Ovary (tissue), 9 donors: ENCODE data around the gene DMWD. TPM values are rescaled to one million over a fixed set of nuclear protein-coding genes. Genes with fewer than 3 reads are reported as not detected.
A peak's percentile ranks its signal among the peaks of the same experiment; 100 is the strongest.
"Not testable (repeated sequence)": the region's sequence is repeated elsewhere in the genome, so short reads cannot be mapped to it uniquely, and the experiment has no call there.

Experiments
- DNase-seq, 5 donors: peaks; one replicate each; pipeline ENCODE4 v3.0.0-alpha.2; 2019 to 2020
- H3K27ac ChIP-seq, 2 donors: fragments of 200-600 bp; one replicate each; pipeline versions ENCODE4 v1.5.1 to v1.8.0; 2019 to 2022
- H3K27me3 ChIP-seq: fragments of 200-600 bp; one replicate; pipeline ENCODE4 v1.8.0; 2022
- H3K36me3 ChIP-seq: fragments of 200-600 bp; sonication (generic); one replicate; pipeline ENCODE4 v1.5.1; 2019
- H3K4me1 ChIP-seq: one replicate; pipeline ENCODE4 v1.8.1; 2013; ENCODE audit warnings: mild to moderate bottlenecking, moderate library complexity; ENCODE audit not compliant: insufficient read depth
- H3K4me3 ChIP-seq: fragments of 200-600 bp; sonication (generic); one replicate; pipeline ENCODE4 v1.5.1; 2017
- H3K9me3 ChIP-seq, 2 donors: fragments of 200-600 bp in 1 of 2; sonication (generic) in 1 of 2; one replicate each; pipeline versions ENCODE4 v1.5.1 to v1.8.1; 2013 to 2019; ENCODE audit warnings: mild to moderate bottlenecking in 1 of 2, moderate library complexity in 1 of 2
- EP300 ChIP-seq: sonication (generic); formaldehyde crosslinking; IDR thresholded peaks from one replicate; pipeline ENCODE4 v1.6.1; 2017; ENCODE audit warnings: antibody characterized with exemption
- POLR2A ChIP-seq: fragments of 450-650 bp; IDR thresholded peaks from one replicate; pipeline ENCODE4 v1.6.1; 2017; ENCODE audit warnings: antibody characterized with exemption, mild to moderate bottlenecking, moderate library complexity
- WGBS, 3 donors: extraction: QIAGEN DNeasy Blood & Tissue Kit in 1 of 3; methylation state at CpG; one replicate each; pipeline versions ENCODE4 v1.1.5 to v1.1.7; 2013 to 2017; 5-methylcytosine and 5-hydroxymethylcytosine counted together
- intact Hi-C, 4 donors: fragments of 100-400 bp; cut with DNase I; formaldehyde crosslinking; loops; one replicate each; pipeline versions ENCODE4 v1.11.0 to v1.15.1; 2022 to 2023
- polyA plus RNA-seq, 2 donors: library from polyadenylated mRNA; stranded (reverse); fragments of 200-250 nt in 1 of 2; fragments of 350-450 nt in 1 of 2; fragmentation: Illumina TruSeq in 1 of 2; extraction: RNeasy Lipid Tissue Mini Kit (QIAGEN cat#74804) in 1 of 2; gene quantifications; one replicate each; pipeline ENCODE4 v1.2.3, GENCODE V29; 2013 to 2014
- total RNA-seq, 7 donors: library from RNA; depleted of rRNA in 2 of 7; stranded (reverse); fragments of >200 nt in 2 of 7; fragmentation: NEBNext Ultra II Directional in 3 of 7; extraction: Animal tissue kit (Norgen Biotek cat#: 25700) in 3 of 7; gene quantifications; one replicate each; pipeline versions ENCODE4 v1.1.0 to v1.2.4, GENCODE V29; 2016 to 2023
- TF ChIP-seq, protein P1 (sequence below), 3 donors: fragments of 450-650 bp in 2 of 3; fragments of 200-600 bp in 1 of 3; IDR thresholded peaks; one replicate each; pipeline versions ENCODE4 v1.5.1 to v1.8.0; 2016 to 2022; ENCODE audit warnings: antibody characterized with exemption in 3 of 3, mild to moderate bottlenecking in 1 of 3
- donor health status: DM: no; HTN: no; CAD: no; lungs with moderate emphysema.
- donor health status: DM: no; HTN: no; CAD: no.
- donor health status: Bipolar disorder and iron deficiency.
- donor health status: DM: yes; HTN: yes; CAD: no.
- donor health status: DM: no; HTN: no; CAD: no.
- donor health status: DM: yes; HTN: yes; CAD: no.

The DMWD gene
- total and polyA plus RNA-seq, 9 donors: 11.4 to 85.4 (median 54.9) TPM

DNA sequence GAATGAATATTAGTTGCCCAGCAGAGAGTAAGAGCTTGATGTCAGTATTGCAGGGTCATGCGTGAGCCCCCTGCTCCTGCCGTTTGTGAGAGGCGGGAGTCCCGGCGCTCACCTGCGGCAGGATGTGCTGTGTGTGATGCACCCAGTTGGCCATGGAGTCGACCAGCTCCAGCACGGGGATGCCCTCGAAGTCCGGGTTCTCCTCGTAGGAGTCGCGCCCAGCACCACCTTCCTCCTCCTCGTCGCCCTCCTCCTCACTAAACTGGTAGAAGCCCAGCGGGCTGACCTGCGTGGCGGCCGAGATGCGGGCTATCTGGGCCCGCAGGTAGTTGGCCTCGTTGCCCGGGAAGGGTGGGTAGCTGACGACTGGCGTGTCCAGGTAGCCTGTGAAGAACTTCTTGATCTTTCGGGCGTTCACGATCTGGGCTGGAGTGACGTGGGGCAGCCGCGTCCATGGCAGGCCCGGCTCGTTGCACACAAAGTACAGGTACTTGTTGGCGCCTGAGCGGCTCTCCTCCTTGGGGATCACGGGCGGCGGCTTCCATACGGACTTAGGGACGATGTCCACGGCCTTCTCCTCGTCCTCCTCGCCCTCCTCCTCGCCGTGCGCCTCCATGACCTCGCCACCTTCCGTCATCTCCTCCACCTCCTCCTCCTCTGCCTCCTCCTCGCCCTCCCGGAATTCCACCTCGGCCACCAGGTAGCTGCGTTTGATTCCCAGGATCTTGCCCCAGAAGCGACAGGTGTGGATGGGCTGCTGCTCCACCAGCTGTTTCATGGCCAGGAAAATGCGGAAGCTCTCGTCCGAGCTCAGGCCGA lies 11.7 kb upstream of the DMWD start:
- Histone ChIP-seq H3K27me3 (no peaks in the 10 kb centered on the region), H3K27ac (no peak overlapping the region), H3K4me3 (no peak overlapping the region), H3K4me1 (no peaks in the 10 kb centered on the region), H3K36me3 (no peaks in the 10 kb centered on the region), H3K9me3 (no peaks in the 10 kb centered on the region)
- TF ChIP-seq POLR2A: no peak
- no peak for TF ChIP-seq EP300
- TF ChIP-seq, protein P1, sequence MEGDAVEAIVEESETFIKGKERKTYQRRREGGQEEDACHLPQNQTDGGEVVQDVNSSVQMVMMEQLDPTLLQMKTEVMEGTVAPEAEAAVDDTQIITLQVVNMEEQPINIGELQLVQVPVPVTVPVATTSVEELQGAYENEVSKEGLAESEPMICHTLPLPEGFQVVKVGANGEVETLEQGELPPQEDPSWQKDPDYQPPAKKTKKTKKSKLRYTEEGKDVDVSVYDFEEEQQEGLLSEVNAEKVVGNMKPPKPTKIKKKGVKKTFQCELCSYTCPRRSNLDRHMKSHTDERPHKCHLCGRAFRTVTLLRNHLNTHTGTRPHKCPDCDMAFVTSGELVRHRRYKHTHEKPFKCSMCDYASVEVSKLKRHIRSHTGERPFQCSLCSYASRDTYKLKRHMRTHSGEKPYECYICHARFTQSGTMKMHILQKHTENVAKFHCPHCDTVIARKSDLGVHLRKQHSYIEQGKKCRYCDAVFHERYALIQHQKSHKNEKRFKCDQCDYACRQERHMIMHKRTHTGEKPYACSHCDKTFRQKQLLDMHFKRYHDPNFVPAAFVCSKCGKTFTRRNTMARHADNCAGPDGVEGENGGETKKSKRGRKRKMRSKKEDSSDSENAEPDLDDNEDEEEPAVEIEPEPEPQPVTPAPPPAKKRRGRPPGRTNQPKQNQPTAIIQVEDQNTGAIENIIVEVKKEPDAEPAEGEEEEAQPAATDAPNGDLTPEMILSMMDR (IDR thresholded peaks at IDR 0.05): no peak
- no peak for DNase-seq
- intact Hi-C loops: no loop called here
- WGBS, 3 donors: 84 to 88% (median 86%) methylated on average over 57 of the region's 57 CpGs

DNA sequence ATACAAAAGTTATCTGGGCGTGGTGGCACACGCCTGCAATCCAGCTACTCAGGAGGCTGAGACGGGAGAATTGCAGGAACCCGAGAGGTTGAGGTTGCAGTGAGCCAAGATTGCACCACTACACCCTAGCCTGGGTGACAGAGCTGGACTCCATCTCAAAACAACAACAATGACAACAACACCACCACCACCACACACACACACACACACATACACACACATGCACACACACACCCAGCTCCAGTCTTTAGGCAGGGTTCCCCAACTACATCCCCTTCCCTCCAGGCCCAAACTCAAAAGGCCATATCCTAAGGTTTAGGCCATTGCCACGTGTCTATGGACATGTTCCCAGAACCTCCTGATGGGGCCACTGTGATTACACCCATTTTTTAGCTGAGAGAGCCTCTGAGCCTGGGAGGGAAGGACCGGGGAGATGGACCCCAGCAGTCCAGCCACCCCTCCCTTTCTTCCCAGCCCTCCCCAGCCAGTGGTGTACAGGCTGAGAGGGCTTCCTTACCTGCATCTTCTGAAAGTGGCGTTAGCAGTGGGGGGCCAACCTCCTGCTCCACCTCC lies 9.0 kb upstream of the DMWD start:
- H3K9me3 ChIP-seq: no peaks in the 10 kb centered on the region
- 81 to 83% (median 82%) methylated on average over 7 of the region's 7 CpGs for WGBS, 3 donors
- DNase-seq: no peak
- no peak for TF ChIP-seq POLR2A
- intact Hi-C loops: no loop called here
- no peaks in the 10 kb centered on the region for H3K4me1 ChIP-seq
- no peaks in the 10 kb centered on the region for H3K27me3 ChIP-seq
- H3K36me3 ChIP-seq: no peaks in the 10 kb centered on the region
- no peak overlapping the region for H3K27ac ChIP-seq
- no peak overlapping the region for H3K4me3 ChIP-seq

DNA sequence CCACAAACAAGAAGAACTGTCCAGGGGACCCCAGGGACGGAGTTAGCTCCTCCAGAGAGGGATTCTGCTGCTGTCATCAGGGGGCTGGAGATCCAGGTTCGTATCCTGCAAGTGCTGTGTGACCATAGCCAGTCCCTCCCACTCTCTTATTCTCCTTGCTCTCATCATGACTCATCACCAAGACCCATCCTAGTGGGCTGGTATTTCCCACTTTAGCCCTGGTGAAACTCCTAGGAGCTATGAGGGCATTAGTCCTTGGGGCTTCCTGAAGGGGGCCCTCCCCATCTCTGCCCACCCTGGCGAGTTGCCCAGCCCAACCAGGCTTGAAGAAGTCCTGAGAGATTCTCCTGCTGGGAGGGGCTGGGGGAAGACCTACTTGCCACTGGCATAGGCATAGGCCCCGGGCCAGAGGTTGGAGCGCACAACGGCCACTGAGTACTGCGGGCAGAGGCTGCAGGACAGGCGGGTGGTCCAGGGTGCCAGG lies 7.5 kb upstream of the DMWD start:
- H3K27ac ChIP-seq: no peak overlapping the region
- intact Hi-C loops: no loop called here
- H3K4me3 ChIP-seq: no peak overlapping the region
- TF ChIP-seq, protein P1 (IDR thresholded peaks at IDR 0.05): no peak
- no peak for TF ChIP-seq EP300
- no peak for TF ChIP-seq POLR2A
- no peak for DNase-seq
- H3K27me3 ChIP-seq: no peaks in the 10 kb centered on the region
- no peaks in the 10 kb centered on the region for H3K36me3 ChIP-seq
- H3K4me1 ChIP-seq: no peaks in the 10 kb centered on the region
- 75 to 80% (median 76%) methylated on average over 8 of the region's 8 CpGs for WGBS, 3 donors
- H3K9me3 ChIP-seq: no peaks in the 10 kb centered on the region

DNA sequence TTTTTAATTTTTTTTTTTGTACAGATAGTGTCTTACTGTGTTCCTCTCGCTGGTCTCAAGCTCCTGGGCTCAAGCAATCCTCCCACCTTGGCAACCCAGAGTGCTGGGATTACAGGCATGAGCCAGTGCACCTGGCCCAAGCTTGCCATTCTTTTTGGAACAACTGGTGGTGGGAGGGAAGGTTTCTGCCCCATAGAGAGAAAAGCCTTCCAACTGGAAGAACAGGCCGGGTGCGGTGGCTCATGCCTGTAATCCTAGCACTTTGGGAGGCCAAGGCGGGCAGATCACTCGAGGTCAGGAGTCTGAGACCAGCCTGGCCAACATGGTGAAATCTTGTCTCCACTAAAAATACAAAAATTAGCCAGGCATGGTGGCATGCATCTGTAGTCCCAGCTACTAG lies 6.9 kb upstream of the DMWD start:
- not testable (repeated sequence) for H3K27ac ChIP-seq, H3K9me3 ChIP-seq, DNase-seq, H3K36me3 ChIP-seq, H3K27me3 ChIP-seq, H3K4me1 ChIP-seq, H3K4me3 ChIP-seq
- 47 to 60% (median 59%) methylated on average over 5 of the region's 5 CpGs for WGBS, 3 donors
- intact Hi-C loops: loop anchor here in 2 of 4 donors (2.0 kb wide), 1 partner anchor 29 kb away; no protein-coding TSS in a partner anchor

DNA sequence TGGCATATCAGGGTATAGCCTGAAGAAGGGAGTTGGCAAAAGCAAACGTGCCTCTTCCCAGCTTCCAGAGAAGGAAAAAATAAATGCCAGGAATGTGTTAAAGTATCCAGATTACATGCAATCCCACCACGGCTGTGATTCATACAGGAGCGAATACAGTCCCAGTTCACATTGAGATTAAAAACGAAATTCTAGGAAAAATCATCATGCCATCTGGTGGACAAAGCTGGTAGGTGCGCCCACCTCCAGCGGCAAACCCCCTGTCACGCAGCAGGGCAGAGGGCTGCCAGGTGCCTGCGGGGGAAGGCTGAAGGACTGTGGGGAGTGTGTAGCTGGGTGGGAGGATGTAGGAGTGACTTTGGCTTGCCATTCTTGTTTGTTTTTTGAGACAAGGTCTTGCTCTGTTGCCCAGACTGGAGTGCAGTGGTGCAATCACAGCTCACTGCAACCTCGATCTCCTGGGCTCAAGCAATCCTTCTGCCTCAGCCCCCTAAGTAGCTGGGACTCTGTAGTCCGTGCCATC lies 6.4 kb upstream of the DMWD start:
- TF ChIP-seq POLR2A (no peak), EP300 (no peak)
- TF ChIP-seq, protein P1 (IDR thresholded peaks at IDR 0.05): peak; percentile 70 to 92 (median 87)
- Histone ChIP-seq H3K36me3 (no peaks in the 10 kb centered on the region), H3K27me3 (no peaks in the 10 kb centered on the region), H3K4me3 (no peak overlapping the region), H3K27ac (no peak overlapping the region), H3K4me1 (no peaks in the 10 kb centered on the region), H3K9me3 (no peaks in the 10 kb centered on the region)
- WGBS, 3 donors: 2 to 3% (median 2%) methylated on average over 10 of the region's 10 CpGs
- DNase-seq: peak; percentile 65 to 85 (median 80)
- intact Hi-C loops: loop anchor here in 2 of 4 donors (2.0 kb wide), 1 partner anchor 28 kb away; no protein-coding TSS in a partner anchor
